Medulla oblongata (tissue), 1 donor: ENCODE results near the gene FBRS.
"Not testable (repeated sequence)": the region's sequence is repeated elsewhere in the genome, so short reads cannot be mapped to it uniquely, and the experiment has no call there.

ENCODE experiments used
- DNase-seq: peaks from one replicate; pipeline ENCODE4 v3.0.0-alpha.2; 2015; ENCODE audit errors: extremely low spot score

The FBRS gene

GRCh38 chr16:30698139-30698815 lies 40.0 kb downstream of the FBRS start:
- peak; percentile 98 for DNase-seq

GRCh38 chr16:30698816-30699614 lies 40.8 kb downstream of the FBRS start, which contains the start of gene SRCAP:
TSS of gene SRCAP (plus strand) at chr16:30699171. CDS start at chr16:30700825, 1,654 bp downstream.
- peak; percentile 89 for DNase-seq

GRCh38 chr16:30699615-30700099 lies 41.4 kb downstream of the FBRS start:
- DNase-seq = no peak

- no peak for DNase-seq
Observed at GRCh38 chr16:30700491-30700890, 42.3 kb downstream of the FBRS start.

- no peak for DNase-seq
Observed at GRCh38 chr16:30700971-30701370, 42.7 kb downstream of the FBRS start.

GRCh38 chr16:30703071-30703470 lies 44.8 kb downstream of the FBRS start:
- not testable (repeated sequence) for DNase-seq

GRCh38 chr16:30703971-30704370 lies 45.7 kb downstream of the FBRS start:
- DNase-seq = no peak

GRCh38 chr16:30706046-30706445 lies 47.8 kb downstream of the FBRS start:
- no peak for DNase-seq

- no peak for DNase-seq
Observed at GRCh38 chr16:30710971-30711370, 52.7 kb downstream of the FBRS start.

GRCh38 chr16:30711712-30712111 lies 53.5 kb downstream of the FBRS start:
- DNase-seq = no peak

- no peak for DNase-seq
Observed at GRCh38 chr16:30715750-30716445, 57.7 kb downstream of the FBRS start.

- no peak for DNase-seq
Observed at GRCh38 chr16:30720086-30720485, 61.9 kb downstream of the FBRS start.
